ENCODE data around the gene ANKRD7. TPM values are rescaled to one million over a fixed set of nuclear protein-coding genes. Genes with fewer than 3 reads are reported as not detected.

The ANKRD7 gene
- total and polyA plus RNA-seq, 2 donors: 0.10 to 3.1 TPM

GRCh38 chr7:118250860-118251494, 26.5 kb downstream of the ANKRD7 start:
- Histone ChIP-seq H3K4me3 (ENCODE audit: low read depth, low read length) (no peak overlapping the region), H3K27ac (ENCODE audit: low read depth) (no peak overlapping the region), H3K36me3 (ENCODE audit: insufficient read depth) (no peaks in the 10 kb centered on the region), H3K4me1 (ENCODE audit: insufficient read depth) (no peaks in the 10 kb centered on the region)
- 73% methylated on average over 4 of the region's 4 CpGs for WGBS
- DNase-seq (ENCODE audit: extremely low spot score): no peak

- Histone ChIP-seq H3K36me3 (ENCODE audit: insufficient read depth) (no peaks in the 10 kb centered on the region), H3K4me3 (ENCODE audit: low read depth, low read length) (no peak overlapping the region)
- 93% methylated on average over 1 of the region's 1 CpG for WGBS
These were observed 27.6 kb downstream of the ANKRD7 start for GRCh38 chr7:118252087-118252486.

GRCh38 chr7:118259115-118259514, 34.6 kb downstream of the ANKRD7 start:
- WGBS: 87% methylated on average over 2 of the region's 2 CpGs
- DNase-seq (ENCODE audit: extremely low spot score): no peak
- Histone ChIP-seq H3K36me3 (ENCODE audit: insufficient read depth) (no peaks in the 10 kb centered on the region), H3K4me3 (ENCODE audit: low read depth, low read length) (no peak overlapping the region), H3K27ac (ENCODE audit: low read depth) (no peak overlapping the region), H3K4me1 (ENCODE audit: insufficient read depth) (no peaks in the 10 kb centered on the region)

More at GRCh38 chr7:118252087-118252486, 27.6 kb downstream of the ANKRD7 start:
- H3K4me1 ChIP-seq (ENCODE audit: insufficient read depth): no peaks in the 10 kb centered on the region
- no peak for DNase-seq (ENCODE audit: extremely low spot score)
- H3K27ac ChIP-seq (ENCODE audit: low read depth): no peak overlapping the region

- H3K36me3 ChIP-seq (ENCODE audit: insufficient read depth): no peaks in the 10 kb centered on the region
- no peak for DNase-seq (ENCODE audit: extremely low spot score)
- H3K27ac ChIP-seq (ENCODE audit: low read depth): no peak overlapping the region
- H3K4me1 ChIP-seq (ENCODE audit: insufficient read depth): no peaks in the 10 kb centered on the region
- no peak overlapping the region for H3K4me3 ChIP-seq (ENCODE audit: low read depth, low read length)
These were observed 40.3 kb downstream of the ANKRD7 start for GRCh38 chr7:118264836-118265235.

- Histone ChIP-seq H3K27ac (ENCODE audit: low read depth) (no peak overlapping the region), H3K4me3 (ENCODE audit: low read depth, low read length) (no peak overlapping the region), H3K4me1 (ENCODE audit: insufficient read depth) (no peaks in the 10 kb centered on the region), H3K36me3 (ENCODE audit: insufficient read depth) (no peaks in the 10 kb centered on the region)
- no peak for DNase-seq (ENCODE audit: extremely low spot score)
- WGBS: 23% methylated on average over 2 of the region's 2 CpGs
These were observed 56.0 kb downstream of the ANKRD7 start for GRCh38 chr7:118280319-118281012.

GRCh38 chr7:118281196-118281595, 56.7 kb downstream of the ANKRD7 start:
- 20% methylated on average over 3 of the region's 3 CpGs for WGBS
- Histone ChIP-seq H3K36me3 (ENCODE audit: insufficient read depth) (no peaks in the 10 kb centered on the region), H3K4me1 (ENCODE audit: insufficient read depth) (no peaks in the 10 kb centered on the region), H3K4me3 (ENCODE audit: low read depth, low read length) (no peak overlapping the region), H3K27ac (ENCODE audit: low read depth) (no peak overlapping the region)
- no peak for DNase-seq (ENCODE audit: extremely low spot score)

GRCh38 chr7:118285358-118285757, 60.9 kb downstream of the ANKRD7 start:
- H3K36me3 ChIP-seq (ENCODE audit: insufficient read depth): no peaks in the 10 kb centered on the region
- no peaks in the 10 kb centered on the region for H3K4me1 ChIP-seq (ENCODE audit: insufficient read depth)
- DNase-seq (ENCODE audit: extremely low spot score): no peak
- H3K4me3 ChIP-seq (ENCODE audit: low read depth, low read length): no peak overlapping the region
- no peak overlapping the region for H3K27ac ChIP-seq (ENCODE audit: low read depth)

GRCh38 chr7:118286131-118286530, 61.6 kb downstream of the ANKRD7 start:
- H3K4me3 ChIP-seq (ENCODE audit: low read depth, low read length): no peak overlapping the region
- WGBS: 85% methylated on average over 2 of the region's 2 CpGs
- DNase-seq (ENCODE audit: extremely low spot score): no peak
- H3K36me3 ChIP-seq (ENCODE audit: insufficient read depth): no peaks in the 10 kb centered on the region
- H3K4me1 ChIP-seq (ENCODE audit: insufficient read depth): no peaks in the 10 kb centered on the region
- no peak overlapping the region for H3K27ac ChIP-seq (ENCODE audit: low read depth)

GRCh38 chr7:118288098-118288497, 63.6 kb downstream of the ANKRD7 start:
- no peak overlapping the region for H3K4me3 ChIP-seq (ENCODE audit: low read depth, low read length)
- no peaks in the 10 kb centered on the region for H3K36me3 ChIP-seq (ENCODE audit: insufficient read depth)
- no peak for DNase-seq (ENCODE audit: extremely low spot score)
- no peaks in the 10 kb centered on the region for H3K4me1 ChIP-seq (ENCODE audit: insufficient read depth)
- H3K27ac ChIP-seq (ENCODE audit: low read depth): no peak overlapping the region

GRCh38 chr7:118289476-118289875, 65.0 kb downstream of the ANKRD7 start:
- Histone ChIP-seq H3K27ac (ENCODE audit: low read depth) (no peak overlapping the region), H3K36me3 (ENCODE audit: insufficient read depth) (no peaks in the 10 kb centered on the region), H3K4me3 (ENCODE audit: low read depth, low read length) (no peak overlapping the region), H3K4me1 (ENCODE audit: insufficient read depth) (no peaks in the 10 kb centered on the region)
- DNase-seq (ENCODE audit: extremely low spot score): no peak

Other genes with a start within 250 kb of the ANKRD7 start
- 62.2 TPM for gene LSM8, start 40.5 kb upstream of the ANKRD7 start, total RNA-seq
- 27.7 TPM for gene LSM8, start 40.5 kb upstream of the ANKRD7 start, polyA plus RNA-seq